Esophagus muscularis mucosa (tissue), 4 donors: Measurements from ENCODE around the gene NOTCH4. TPM values are rescaled to one million over a fixed set of nuclear protein-coding genes. Genes with fewer than 3 reads are reported as not detected.

Experiments
- DNase-seq: peaks from one replicate; pipeline ENCODE4 v3.0.0-alpha.2; 2017; ENCODE audit errors: extremely low spot score
- H3K27ac ChIP-seq, 4 donors: fragments of 200-600 bp; sonication (generic); replicated peaks in 1 of 4; 1 replicate in 3 of 4; 2 replicates in 1 of 4; pipeline ENCODE4 v1.5.1; 2016 to 2019; ENCODE audit warnings: mild to moderate bottlenecking in 1 of 4
- H3K27me3 ChIP-seq, 4 donors: fragments of 200-600 bp; sonication (generic); one replicate each; pipeline versions ENCODE4 v1.5.1 to v1.6.0; 2016 to 2019
- H3K36me3 ChIP-seq, 4 donors: fragments of 200-600 bp; sonication (generic); one replicate each; pipeline ENCODE4 v1.5.1; 2016 to 2019
- H3K4me1 ChIP-seq, 4 donors: fragments of 200-600 bp; sonication (generic); one replicate each; pipeline ENCODE4 v1.5.1; 2016 to 2019
- H3K4me3 ChIP-seq, 4 donors: fragments of 200-600 bp; sonication (generic); 1 replicate in 2 of 4; 2 replicates in 2 of 4; pipeline ENCODE4 v1.5.1; 2016 to 2019; ENCODE audit warnings: mild to moderate bottlenecking in 4 of 4, moderate library complexity in 1 of 4
- H3K9me3 ChIP-seq, 4 donors: fragments of 200-600 bp; sonication (generic); 1 replicate in 3 of 4; 2 replicates in 1 of 4; pipeline ENCODE4 v1.5.1; 2016 to 2019
- EP300 ChIP-seq: sonication (generic); formaldehyde crosslinking; IDR thresholded peaks from one replicate; pipeline ENCODE4 v1.6.1; 2017; ENCODE audit warnings: antibody characterized with exemption
- POLR2A ChIP-seq: fragments of 450-650 bp; IDR thresholded peaks from one replicate; pipeline ENCODE4 v1.6.1; 2017; ENCODE audit warnings: antibody characterized with exemption, moderate library complexity, mild to moderate bottlenecking, low read depth
- POLR2AphosphoS5 ChIP-seq, 2 donors: sonication (generic); formaldehyde crosslinking; IDR thresholded peaks; one replicate each; pipeline ENCODE4 v1.6.1; 2017; ENCODE audit warnings: antibody characterized with exemption in 2 of 2
- WGBS: methylation state at CpG from one replicate; pipeline ENCODE4 v1.1.5; 2018; 5-methylcytosine and 5-hydroxymethylcytosine counted together
- intact Hi-C: fragments of 100-400 bp; cut with DNase I; formaldehyde crosslinking; loops from one replicate; pipeline ENCODE4 v1.15.1; 2023
- total RNA-seq, 4 donors: library from RNA; depleted of rRNA; stranded (reverse); fragments of >200 nt; gene quantifications; one replicate each; pipeline versions ENCODE4 v1.1.0 to v1.2.1, GENCODE V29; 2016
- TF ChIP-seq, protein P1 (sequence below), 3 experiments: fragments of 200-600 bp in 2 of 3; fragments of 450-650 bp in 1 of 3; sonication (generic) in 2 of 3; IDR thresholded peaks; one replicate each; pipeline ENCODE4 v1.5.1; 2017 to 2019; ENCODE audit warnings: antibody characterized with exemption in 3 of 3, mild to moderate bottlenecking in 2 of 3, moderate library complexity in 1 of 3

NOTCH4 gene
- total RNA-seq, 4 donors from 2014 or later = 16.6 to 30.6 (median 19.8) TPM

DNA sequence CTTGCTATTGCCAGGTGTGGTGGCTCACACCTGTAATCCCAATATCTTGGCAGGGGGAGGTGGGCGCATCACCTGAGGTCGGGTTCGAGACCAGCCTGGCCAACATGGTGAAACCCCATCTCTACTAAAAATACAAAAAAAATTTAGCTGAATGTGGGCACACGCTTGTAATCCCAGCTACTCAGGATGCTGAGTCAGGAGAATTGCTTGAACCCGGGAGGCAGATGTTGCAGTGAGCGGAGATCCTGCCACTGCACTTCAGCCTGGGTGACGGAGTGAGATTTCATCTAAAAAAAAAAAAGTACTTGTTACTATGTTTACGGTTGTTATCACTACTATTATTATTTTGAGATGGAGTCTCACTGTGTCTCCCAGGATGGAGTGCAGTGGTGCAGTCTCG lies 67.0 kb downstream of the NOTCH4 start:
- DNase-seq = no peak
- Histone ChIP-seq H3K27me3 (no peaks in the 10 kb centered on the region), H3K9me3 (no peaks in the 10 kb centered on the region), H3K36me3 (peaks cover 12 to 58% (median 55%) of the 10 kb centered on the region in 4 donors), H3K27ac (no peak overlapping the region), H3K4me3 (no peak overlapping the region), H3K4me1 (peaks cover 25 to 49% (median 40%) of the 10 kb centered on the region in 4 donors)
- intact Hi-C loops = no loop called here
- WGBS = 82% methylated on average over 9 of the region's 9 CpGs
- TF ChIP-seq, protein P1, sequence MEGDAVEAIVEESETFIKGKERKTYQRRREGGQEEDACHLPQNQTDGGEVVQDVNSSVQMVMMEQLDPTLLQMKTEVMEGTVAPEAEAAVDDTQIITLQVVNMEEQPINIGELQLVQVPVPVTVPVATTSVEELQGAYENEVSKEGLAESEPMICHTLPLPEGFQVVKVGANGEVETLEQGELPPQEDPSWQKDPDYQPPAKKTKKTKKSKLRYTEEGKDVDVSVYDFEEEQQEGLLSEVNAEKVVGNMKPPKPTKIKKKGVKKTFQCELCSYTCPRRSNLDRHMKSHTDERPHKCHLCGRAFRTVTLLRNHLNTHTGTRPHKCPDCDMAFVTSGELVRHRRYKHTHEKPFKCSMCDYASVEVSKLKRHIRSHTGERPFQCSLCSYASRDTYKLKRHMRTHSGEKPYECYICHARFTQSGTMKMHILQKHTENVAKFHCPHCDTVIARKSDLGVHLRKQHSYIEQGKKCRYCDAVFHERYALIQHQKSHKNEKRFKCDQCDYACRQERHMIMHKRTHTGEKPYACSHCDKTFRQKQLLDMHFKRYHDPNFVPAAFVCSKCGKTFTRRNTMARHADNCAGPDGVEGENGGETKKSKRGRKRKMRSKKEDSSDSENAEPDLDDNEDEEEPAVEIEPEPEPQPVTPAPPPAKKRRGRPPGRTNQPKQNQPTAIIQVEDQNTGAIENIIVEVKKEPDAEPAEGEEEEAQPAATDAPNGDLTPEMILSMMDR (IDR thresholded peaks at IDR 0.05) = no peak
- TF ChIP-seq POLR2AphosphoS5 (IDR thresholded peaks at IDR 0.05) (no peak), POLR2A (no peak), EP300 (no peak)

DNA sequence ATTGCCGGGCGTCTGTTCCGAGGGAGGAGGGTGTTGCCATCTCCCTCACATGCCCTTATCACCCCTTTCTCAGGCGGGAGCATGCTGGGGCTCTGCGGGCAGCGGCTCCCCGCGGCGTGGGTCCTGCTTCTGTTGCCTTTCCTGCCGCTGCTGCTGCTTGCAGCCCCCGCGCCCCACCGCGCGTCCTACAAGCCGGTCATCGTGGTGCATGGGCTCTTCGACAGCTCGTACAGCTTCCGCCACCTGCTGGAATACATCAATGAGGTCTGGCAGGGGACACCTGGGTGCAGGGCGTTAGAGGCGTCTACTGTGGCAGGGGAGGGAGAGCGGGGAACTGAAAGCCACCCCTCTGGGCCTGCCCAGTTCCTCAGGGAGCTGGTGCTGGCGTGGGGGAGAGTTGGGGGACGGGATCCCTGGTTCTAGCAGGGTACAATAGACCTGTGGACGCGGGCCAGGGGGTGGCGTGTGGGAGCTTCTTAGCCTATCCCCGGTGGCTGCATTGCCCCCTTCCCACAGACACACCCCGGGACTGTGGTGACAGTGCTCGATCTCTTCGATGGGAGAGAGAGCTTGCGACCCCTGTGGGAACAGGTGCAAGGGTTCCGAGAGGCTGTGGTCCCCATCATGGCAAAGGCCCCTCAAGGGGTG lies 69.2 kb downstream of the NOTCH4 start:
- H3K27ac ChIP-seq = peak overlapping the region; percentile 90 to 94 (median 93)
- H3K9me3 ChIP-seq = no peaks in the 10 kb centered on the region
- peak overlapping the region; percentile 76 to 84 (median 80) for H3K4me3 ChIP-seq
- H3K36me3 ChIP-seq = peaks cover 12 to 38% (median 38%) of the 10 kb centered on the region in 4 donors
- 10% methylated on average over 8 of the region's 34 CpGs for WGBS
- no peaks in the 10 kb centered on the region for H3K27me3 ChIP-seq
- peaks cover 33 to 69% (median 62%) of the 10 kb centered on the region in 4 donors for H3K4me1 ChIP-seq
- no peak for DNase-seq
- intact Hi-C loops = loop anchor here (2.0 kb wide), 1 partner anchor 36 kb away; no protein-coding TSS in a partner anchor
- TF ChIP-seq POLR2A = no peak
- TF ChIP-seq, protein P1 (IDR thresholded peaks at IDR 0.05) = peak; percentile 62 to 74 (median 65)
- peak in 1 of 2 donors; percentile 30 for TF ChIP-seq POLR2AphosphoS5 (IDR thresholded peaks at IDR 0.05)
- TF ChIP-seq EP300 = no peak

DNA sequence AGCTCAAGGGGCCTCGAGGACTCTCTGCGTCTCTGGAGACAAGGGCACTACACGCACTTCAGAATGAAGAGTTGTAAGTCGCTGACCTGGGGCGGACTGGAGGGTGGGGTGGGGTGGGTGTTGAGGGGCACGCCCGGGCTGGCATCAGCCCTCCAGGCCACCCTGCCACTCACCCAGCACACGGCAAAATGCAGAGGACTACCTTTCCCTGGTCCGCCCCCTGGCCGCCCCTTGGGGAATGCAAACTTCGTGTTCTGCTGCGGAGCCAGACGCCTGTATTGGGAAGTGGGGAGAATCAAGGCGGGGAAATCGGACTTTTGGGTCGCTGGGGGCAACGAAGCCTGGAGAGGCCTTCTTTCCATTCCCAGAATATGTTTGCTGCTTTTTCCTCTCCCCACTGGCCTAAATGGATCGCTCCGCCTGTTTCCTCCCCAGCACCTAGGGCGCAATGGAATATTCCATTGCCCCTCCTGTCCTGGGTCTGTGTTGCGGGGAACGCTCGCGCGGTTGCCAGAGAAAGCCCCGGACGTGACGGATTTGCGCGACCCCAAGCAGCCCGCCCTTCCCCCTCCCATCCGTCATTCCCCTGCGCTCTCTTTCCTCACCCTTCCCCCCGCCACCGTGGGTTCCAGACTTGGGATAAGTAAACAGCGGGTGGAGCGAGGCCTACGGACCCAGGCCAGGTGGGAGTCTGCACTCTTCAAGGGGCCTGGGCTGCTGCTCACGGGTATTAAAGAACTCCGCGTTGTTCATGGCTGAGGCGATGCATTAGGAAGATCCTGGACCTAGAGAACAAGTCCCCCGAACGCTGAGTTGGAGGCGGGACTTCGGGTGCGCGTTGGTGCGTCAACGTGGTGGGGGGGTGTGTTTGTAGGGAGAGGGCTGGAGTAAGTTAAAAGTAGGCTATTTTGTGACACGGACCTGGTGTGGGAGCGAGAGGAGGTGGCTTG lies 70.0 kb downstream of the NOTCH4 start, which contains the start of gene PPT2:
Gene PPT2 (plus strand): TSS at position 578 of the 950 bp plus-strand sequence. CDS start 454 bp downstream, outside the sequence.
- Histone ChIP-seq H3K4me1 (peaks cover 36 to 73% (median 63%) of the 10 kb centered on the region in 4 donors), H3K9me3 (no peaks in the 10 kb centered on the region), H3K36me3 (peaks cover 12 to 41% (median 37%) of the 10 kb centered on the region in 4 donors), H3K27ac (peak within 1 kb of the TSS; percentile 90 to 94 (median 93)), H3K4me3 (peak within 1 kb of the TSS; percentile 76 to 84 (median 80)), H3K27me3 (no peaks in the 10 kb centered on the region)
- WGBS = 3% methylated on average over 46 of the region's 52 CpGs
- peak; percentile 98 for DNase-seq
- TF ChIP-seq, protein P1 (IDR thresholded peaks at IDR 0.05) = peak in 2 of 3 experiments; percentile 27 to 30
- TF ChIP-seq POLR2A (peak; percentile 36), POLR2AphosphoS5 (IDR thresholded peaks at IDR 0.05) (peak; percentile 84 to 94), EP300 (no peak)
- intact Hi-C loops = loop anchor here (2.0 kb wide), 1 partner anchor 35 kb away; no protein-coding TSS in a partner anchor

DNA sequence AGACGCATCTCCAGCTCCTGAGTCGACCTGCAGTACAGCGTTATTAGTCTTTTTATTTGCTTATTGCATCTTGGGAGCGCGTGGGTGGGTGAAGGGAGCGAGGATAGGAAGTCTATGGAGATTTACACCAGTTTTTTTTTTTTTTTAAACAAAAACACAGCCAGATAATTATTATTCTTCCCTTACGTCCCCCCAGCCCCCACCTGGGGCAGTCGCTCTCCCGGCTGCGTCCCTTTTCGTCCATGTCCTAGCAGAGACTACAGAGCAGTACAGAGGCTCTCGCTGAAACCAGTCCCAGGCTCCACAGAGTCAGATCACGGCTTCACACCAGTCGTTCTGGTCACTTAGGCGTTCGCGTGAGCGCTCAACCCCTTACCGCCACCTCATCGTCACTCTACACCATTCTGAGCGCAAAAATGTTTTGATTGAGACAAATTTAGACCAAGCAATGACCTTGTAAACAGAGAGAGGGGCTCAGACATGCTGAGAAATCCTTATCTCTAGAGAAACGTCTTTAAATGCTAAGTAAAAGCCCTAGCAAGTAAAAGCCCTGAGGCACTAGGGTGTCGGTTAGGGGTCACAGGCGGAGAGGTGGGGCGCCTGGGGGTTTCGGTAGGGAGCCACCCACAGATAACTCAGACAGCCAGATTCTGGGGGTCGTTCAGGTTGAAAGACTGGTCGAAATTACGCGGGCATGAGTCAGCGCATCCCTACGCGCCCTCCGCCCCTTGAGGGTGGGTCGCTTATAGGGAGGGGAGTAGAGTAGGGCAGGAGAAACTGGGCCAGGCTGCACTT lies 70.9 kb downstream of the NOTCH4 start:
- Histone ChIP-seq H3K27me3 (no peaks in the 10 kb centered on the region), H3K9me3 (no peaks in the 10 kb centered on the region), H3K36me3 (peaks cover 4 to 41% (median 31%) of the 10 kb centered on the region in 4 donors), H3K4me1 (peaks cover 37 to 73% (median 63%) of the 10 kb centered on the region in 4 donors), H3K27ac (peak overlapping the region; percentile 90 to 94 (median 93)), H3K4me3 (peak overlapping the region; percentile 76 to 84 (median 80))
- no peak for DNase-seq
- no peak for TF ChIP-seq POLR2AphosphoS5 (IDR thresholded peaks at IDR 0.05)
- no peak for TF ChIP-seq POLR2A
- TF ChIP-seq, protein P1 (IDR thresholded peaks at IDR 0.05) = no peak
- TF ChIP-seq EP300 = no peak
- WGBS = 26% methylated on average over 35 of the region's 35 CpGs
- intact Hi-C loops = no loop called here
